H1 (cell line): ENCODE results near the gene PAPOLA. TPM values are rescaled to one million over a fixed set of nuclear protein-coding genes. Genes with fewer than 3 reads are reported as not detected.

Experiments used
- CTCF ChIA-PET: fragments of 300-600 bp; sonication (Branson Sonifier 250); formaldehyde crosslinking; loops from one replicate; lab custom pipeline; 2021; ENCODE audit not compliant: partially characterized antibody; lab: Charles Lee
- POLR2A ChIA-PET: fragments of 300-600 bp; sonication (Branson Sonifier 250); formaldehyde crosslinking; loops from one replicate; lab custom pipeline; 2021; ENCODE audit warnings: inconsistent platforms; ENCODE audit not compliant: partially characterized antibody; lab: Charles Lee
- DNase-seq, 2 experiments: peaks; one replicate each; pipeline versions ENCODE4 v3.0.0 to v3.0.0-alpha.2; 2010 to 2022; ENCODE audit warnings: low spot score in 2 of 2, low read depth in 1 of 2, mixed read lengths in 1 of 2
- FAIRE-seq: peaks from 2 replicates; lab custom pipeline; 2011; peaks lifted over from hg19 to GRCh38; lab: Jason Lieb, UNC
- H2AFZ ChIP-seq: 2 replicates; pipeline ENCODE4 v1.8.1; 2012; ENCODE audit warnings: low read length, inconsistent platforms
- H2AK5ac ChIP-seq: 2 replicates; pipeline ENCODE4 v1.6.1; 2013; ENCODE audit warnings: low read depth, low read length
- H2BK120ac ChIP-seq: replicated peaks from 2 replicates; pipeline ENCODE3; 2013; ENCODE audit warnings: low read depth, low read length, inconsistent platforms
- H2BK12ac ChIP-seq: 2 replicates; pipeline ENCODE4 v1.6.1; 2013; ENCODE audit warnings: low read depth, low read length
- H2BK15ac ChIP-seq: 2 replicates; pipeline ENCODE4 v1.6.1; 2013; ENCODE audit warnings: low read length
- H2BK20ac ChIP-seq: 2 replicates; pipeline ENCODE4 v1.6.1; 2013; ENCODE audit warnings: low read length
- H2BK5ac ChIP-seq: 2 replicates; pipeline ENCODE4 v1.6.1; 2013; ENCODE audit warnings: low read depth, low read length
- H3K14ac ChIP-seq: 2 replicates; pipeline ENCODE4 v1.6.1; 2013; ENCODE audit warnings: inconsistent platforms; ENCODE audit not compliant: insufficient read length
- H3K18ac ChIP-seq: 2 replicates; pipeline ENCODE4 v1.6.1; 2013; ENCODE audit warnings: low read length; ENCODE audit errors: extremely low read depth
- H3K23ac ChIP-seq: 2 replicates; pipeline ENCODE4 v1.6.1; 2013; ENCODE audit warnings: inconsistent platforms; ENCODE audit not compliant: insufficient read length
- H3K23me2 ChIP-seq: 2 replicates; pipeline ENCODE4 v1.6.1; 2013; ENCODE audit warnings: low read depth, low read length
- H3K27ac ChIP-seq: 2 replicates; pipeline ENCODE4 v1.6.1; 2011; ENCODE audit warnings: low read depth, low read length, inconsistent platforms
- H3K27me3 ChIP-seq, 4 experiments: replicated peaks in 1 of 4; 1 replicate in 1 of 4; 2 replicates in 3 of 4; pipeline versions ENCODE4 v1.6.1 to v1.8.1; 2011 to 2013; ENCODE audit warnings: low read length in 3 of 4, mild to moderate bottlenecking in 3 of 4, inconsistent platforms in 2 of 4, mixed read lengths in 2 of 4, moderate library complexity in 1 of 4; ENCODE audit not compliant: control insufficient read depth in 3 of 4, insufficient read depth in 3 of 4; ENCODE audit errors: extremely low read depth in 1 of 4
- H3K36me3 ChIP-seq, 4 experiments: 2 replicates each; pipeline versions ENCODE4 v1.6.1 to v1.8.1; 2011 to 2013; ENCODE audit warnings: mild to moderate bottlenecking in 4 of 4, low read length in 3 of 4, moderate library complexity in 2 of 4, control low read depth in 1 of 4, inconsistent platforms in 1 of 4; ENCODE audit not compliant: insufficient read depth in 4 of 4, control insufficient read depth in 2 of 4
- H3K4ac ChIP-seq: replicated peaks from 2 replicates; pipeline ENCODE3; 2013; ENCODE audit warnings: low read length, low read depth, mixed read lengths, inconsistent platforms; ENCODE audit not compliant: insufficient read length
- H3K4me1 ChIP-seq, 4 experiments: replicated peaks in 1 of 4; 1 replicate in 1 of 4; 2 replicates in 3 of 4; pipeline versions ENCODE4 v1.6.1 to v1.8.1; 2011 to 2013; ENCODE audit warnings: low read length in 3 of 4, inconsistent platforms in 2 of 4, mixed read lengths in 1 of 4; ENCODE audit not compliant: insufficient read depth in 4 of 4, control insufficient read depth in 3 of 4
- H3K4me2 ChIP-seq, 2 experiments: 2 replicates each; pipeline versions ENCODE4 v1.6.1 to v1.8.1; 2011 to 2013; ENCODE audit warnings: low read depth in 2 of 2, low read length in 2 of 2, control low read depth in 1 of 2, inconsistent platforms in 1 of 2, mild to moderate bottlenecking in 1 of 2; ENCODE audit not compliant: insufficient read depth in 1 of 2
- H3K4me3 ChIP-seq, 4 experiments: fragments of 200-600, 300-600 bp in 1 of 4; sonication (generic), shearing (Covaris generic), sonication (Bioruptor Twin) in 1 of 4; 2 replicates each; pipeline versions ENCODE4 v1.5.1 to v1.8.1; 2011 to 2016; ENCODE audit warnings: low read length in 4 of 4, low read depth in 3 of 4, control low read depth in 2 of 4, inconsistent platforms in 2 of 4, mild to moderate bottlenecking in 2 of 4, mixed read lengths in 1 of 4, moderate library complexity in 1 of 4; ENCODE audit not compliant: insufficient read depth in 2 of 4; ENCODE audit errors: extremely low read depth in 1 of 4
- H3K56ac ChIP-seq: replicated peaks from 2 replicates; pipeline ENCODE3; 2013; ENCODE audit warnings: low read depth, mild to moderate bottlenecking, mixed read lengths, low read length, inconsistent platforms; ENCODE audit not compliant: insufficient read length
- H3K79me1 ChIP-seq: 2 replicates; pipeline ENCODE4 v1.6.1; 2013; ENCODE audit warnings: low read depth, low read length, control low read depth
- H3K79me2 ChIP-seq, 2 experiments: 2 replicates each; pipeline versions ENCODE4 v1.6.1 to v1.8.1; 2012 to 2013; ENCODE audit warnings: low read length in 2 of 2, mild to moderate bottlenecking in 2 of 2, inconsistent platforms in 1 of 2; ENCODE audit not compliant: insufficient read depth in 2 of 2, control insufficient read depth in 1 of 2
- H3K9ac ChIP-seq, 4 experiments: replicated peaks in 1 of 4; 1 replicate in 1 of 4; 2 replicates in 3 of 4; pipeline versions ENCODE4 v1.6.1 to v1.8.1; 2011 to 2013; ENCODE audit warnings: low read depth in 3 of 4, low read length in 3 of 4, control low read depth in 2 of 4, mild to moderate bottlenecking in 2 of 4, moderate library complexity in 2 of 4, inconsistent platforms in 1 of 4; ENCODE audit errors: extremely low read depth in 1 of 4
- H3K9me3 ChIP-seq, 2 experiments: 2 replicates each; pipeline versions ENCODE4 v1.6.1 to v1.8.1; 2012 to 2013; ENCODE audit warnings: mild to moderate bottlenecking in 2 of 2, moderate library complexity in 2 of 2, control low read depth in 1 of 2, inconsistent platforms in 1 of 2, low read depth in 1 of 2, low read length in 1 of 2, mixed read lengths in 1 of 2; ENCODE audit not compliant: insufficient read depth in 2 of 2
- H4K20me1 ChIP-seq, 2 experiments: replicated peaks in 1 of 2; 2 replicates each; pipeline versions ENCODE3 to v1.8.1; 2011 to 2013; ENCODE audit warnings: inconsistent platforms in 2 of 2, low read length in 2 of 2, mild to moderate bottlenecking in 1 of 2; ENCODE audit not compliant: insufficient read depth in 2 of 2, control insufficient read depth in 1 of 2
- H4K5ac ChIP-seq: 2 replicates; pipeline ENCODE4 v1.6.1; 2013; ENCODE audit warnings: low read length, low read depth, mixed read lengths, inconsistent platforms; ENCODE audit not compliant: insufficient read length
- H4K8ac ChIP-seq: 2 replicates; pipeline ENCODE4 v1.8.0; 2013; ENCODE audit warnings: mild to moderate bottlenecking, moderate library complexity, low read length, inconsistent platforms; ENCODE audit not compliant: insufficient read depth; ENCODE audit errors: extremely low read depth
- H4K91ac ChIP-seq: replicated peaks from 2 replicates; pipeline ENCODE3; 2013; ENCODE audit warnings: low read length, mixed read lengths, inconsistent platforms; ENCODE audit not compliant: insufficient read length
- CBX5 ChIP-seq: fragments of 300-800, 300-1000 bp; sonication (generic); IDR thresholded peaks from 2 replicates; pipeline ENCODE4 v1.7.1; 2016; ENCODE audit warnings: antibody characterized with exemption, low read length, low read depth
- WGBS, 2 experiments: shearing (Covaris generic) in 1 of 2; methylation state at CpG; one replicate each; pipeline versions ENCODE4 v1.1.6 to v1.1.7; 2013 to 2015; ENCODE audit warnings: low lambda C conversion rate in 2 of 2, mixed read lengths in 2 of 2, inconsistent platforms in 1 of 2, low coverage in 1 of 2, missing lambda C conversion rate in 1 of 2; ENCODE audit not compliant: insufficient replicate concordance in 2 of 2, insufficient coverage in 1 of 2, insufficient read length in 1 of 2; ENCODE audit errors: extremely low coverage in 1 of 2, missing lambda C conversion rate in 1 of 2; 5-methylcytosine and 5-hydroxymethylcytosine counted together
- polyA plus RNA-seq, 7 experiments: library from polyadenylated mRNA; depleted of rRNA in 3 of 7; stranded (reverse) in 5 of 7; unstranded in 2 of 7; fragments of >200 nt in 5 of 7; fragments of 200-250 nt in 2 of 7; gene quantifications; 1 replicate in 5 of 7; 2 replicates in 1 of 7; 4 replicates in 1 of 7; pipeline versions ENCODE4 v1.2.1 to v1.2.3, GENCODE V29; 2011 to 2013; ENCODE audit warnings: missing spikeins in 2 of 7, mixed read lengths in 2 of 7
- total RNA-seq: library from RNA; stranded (reverse); fragmentation: NEBNext Ultra II Directional; extraction: Animal tissue kit (Norgen Biotek cat#: 25700); gene quantifications from 2 replicates; pipeline ENCODE4 v1.2.1, GENCODE V29; 2021

PAPOLA gene
- total and polyA plus RNA-seq, 2 of the 8 experiments (the other 6 are each of a cell fraction or from before 2014, with no cell fraction given) = 163 to 239 TPM

- Histone ChIP-seq H3K36me3 (no peaks in the 10 kb centered on the region), H2BK20ac (no peak overlapping the region), H3K4me3 (no peak overlapping the region), H3K18ac (no peak overlapping the region), H3K23me2 (no peaks in the 10 kb centered on the region), H3K9me3 (no peaks in the 10 kb centered on the region), H2BK15ac (no peak overlapping the region), H3K4ac (no peak overlapping the region), H3K4me2 (no peak overlapping the region), H2BK12ac (no peak overlapping the region), H4K8ac (no peak overlapping the region), H3K4me1 (no peaks in the 10 kb centered on the region), H3K56ac (no peak overlapping the region), H2AFZ (no peak overlapping the region), H3K79me2 (no peaks in the 10 kb centered on the region), H2BK5ac (no peak overlapping the region), H3K14ac (no peak overlapping the region), H4K91ac (no peak overlapping the region), H2AK5ac (no peak overlapping the region), H3K9ac (no peak overlapping the region), H2BK120ac (no peak overlapping the region), H4K20me1 (no peaks in the 10 kb centered on the region), H3K79me1 (no peaks in the 10 kb centered on the region), H4K5ac (no peak overlapping the region), H3K23ac (no peak overlapping the region), H3K27ac (no peak overlapping the region), H3K27me3 (no peaks in the 10 kb centered on the region)
- WGBS, 2 experiments = 83% methylated on average over 4 of the region's 4 CpGs; no CpG with 5 or more reads in 1 of the 2 experiments
- no peak for DNase-seq
- CTCF ChIA-PET = no interaction called here
- FAIRE-seq = no peak
- POLR2A ChIA-PET = interaction anchor here (1.4 kb wide), 1 partner anchor 9 kb away, joined by 3 read pairs; no protein-coding TSS in a partner anchor
- TF ChIP-seq CBX5 = no peak
Measured at GRCh38 chr14:96470331-96470730, 31.9 kb upstream of the PAPOLA start.
